ENCODE results near the gene ADD1.

The ADD1 gene

DNA sequence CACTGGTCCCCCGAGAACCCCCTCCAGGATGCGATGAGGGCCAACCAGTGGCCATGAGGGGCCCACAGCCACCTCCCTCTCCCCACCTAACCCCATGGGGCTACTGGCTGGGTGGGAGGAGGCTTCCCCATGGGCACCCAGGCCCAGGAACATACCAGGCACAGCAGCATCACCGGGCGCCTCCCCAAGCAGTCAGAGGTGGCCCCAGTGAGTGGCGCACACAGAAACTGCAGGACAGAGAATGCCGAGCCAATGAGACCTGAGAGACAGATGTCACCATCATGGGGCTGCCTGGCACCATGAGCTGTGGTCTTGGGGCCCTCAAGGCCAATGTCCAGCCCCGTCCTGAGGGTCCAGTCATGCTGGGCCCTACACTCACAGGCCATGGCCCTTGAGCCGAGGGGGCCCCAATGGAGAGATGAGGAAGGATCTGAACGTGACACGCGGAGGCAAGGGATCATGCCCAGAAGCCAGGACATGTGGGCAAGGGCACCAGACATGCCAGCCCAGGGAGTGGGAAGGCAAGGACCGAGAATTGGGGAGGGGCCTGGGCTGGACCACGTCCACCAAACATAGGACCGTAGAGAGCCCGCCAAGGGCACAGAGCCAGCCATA lies 89.4 kb downstream of the ADD1 start:
- H2BK120ac ChIP-seq (ENCODE audit: low read depth, low read length), result no peak overlapping the region
- no peaks in the 10 kb centered on the region for H3K27me3 ChIP-seq (ENCODE audit: insufficient read depth, low read length, poor library complexity)
- peaks cover 2% of the 10 kb centered on the region for H3K4me1 ChIP-seq (ENCODE audit: control insufficient read depth, low read depth, low read length)
- DNase-seq, result no peak
- H3K27ac ChIP-seq (ENCODE audit: low read depth, low read length), result no peak overlapping the region
- H3K18ac ChIP-seq (ENCODE audit: low read length), result no peak overlapping the region
- H3K23ac ChIP-seq (ENCODE audit: low read length), result no peak overlapping the region
- H3K79me2 ChIP-seq (ENCODE audit: control insufficient read depth, insufficient read depth, low read length), result peaks cover 4% of the 10 kb centered on the region
- H4K5ac ChIP-seq (ENCODE audit: low read length), result no peak overlapping the region
- peak overlapping the region; percentile 7 for H3K9ac ChIP-seq (ENCODE audit: low read length)
- no peak overlapping the region for H3K4me2 ChIP-seq (ENCODE audit: low read length)
- no peak overlapping the region for H4K8ac ChIP-seq (ENCODE audit: low read depth, low read length)
- peak overlapping the region; percentile 69 for H3K56ac ChIP-seq (ENCODE audit: low read length)
- WGBS (ENCODE audit: extremely low coverage, insufficient coverage, low lambda C conversion rate), result no CpG with 5 or more reads among the region's 15 CpGs
- H3K4me3 ChIP-seq (ENCODE audit: low read length), result no peak overlapping the region
- H2BK15ac ChIP-seq (replicated peaks; ENCODE audit: low read depth), result no peak overlapping the region
- H3K4ac ChIP-seq (ENCODE audit: low read depth, low read length), result no peak overlapping the region
- H2BK5ac ChIP-seq (ENCODE audit: low read length), result no peak overlapping the region
- H2AK5ac ChIP-seq (ENCODE audit: low read length), result no peak overlapping the region
- H3K36me3 ChIP-seq (ENCODE audit: control insufficient read depth, insufficient read depth, low read length), result peaks cover 5% of the 10 kb centered on the region
- H3K79me1 ChIP-seq (ENCODE audit: low read length), result peaks cover 11% of the 10 kb centered on the region

DNA sequence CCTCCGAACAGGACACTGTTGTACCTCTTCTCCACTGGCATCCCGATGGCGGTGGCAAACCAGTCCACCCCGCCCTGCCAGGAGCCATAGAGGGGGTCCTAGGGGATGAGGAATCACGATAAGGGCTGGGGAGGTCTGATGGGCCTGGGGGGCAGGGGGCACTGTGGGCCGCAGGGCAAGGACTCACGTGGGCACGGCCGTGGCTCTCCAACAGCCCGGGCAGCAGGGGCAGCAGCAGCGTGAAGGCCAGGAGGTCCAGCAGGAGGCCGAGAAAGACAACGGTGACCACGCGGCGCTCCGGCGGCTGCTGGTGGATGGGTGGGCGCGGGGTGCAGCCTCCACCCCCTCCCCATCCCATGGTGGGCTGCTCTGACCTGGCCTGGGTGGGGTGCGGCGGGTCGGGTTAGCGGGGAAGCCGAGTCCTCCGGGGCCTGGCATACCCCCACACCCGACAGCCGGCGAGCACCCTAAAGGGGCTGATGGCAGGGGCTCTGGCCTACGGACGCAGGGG lies 90.0 kb downstream of the ADD1 start:
- DNase-seq, result no peak
- H3K4ac ChIP-seq (ENCODE audit: low read depth, low read length), result peak overlapping the region; percentile 18
- no peak overlapping the region for H2BK15ac ChIP-seq (replicated peaks; ENCODE audit: low read depth)
- no peak overlapping the region for H4K8ac ChIP-seq (ENCODE audit: low read depth, low read length)
- no peak overlapping the region for H2BK120ac ChIP-seq (ENCODE audit: low read depth, low read length)
- peaks cover 2% of the 10 kb centered on the region for H3K4me1 ChIP-seq (ENCODE audit: control insufficient read depth, low read depth, low read length)
- peak overlapping the region; percentile 53 for H3K4me3 ChIP-seq (ENCODE audit: low read length)
- no peak overlapping the region for H2BK5ac ChIP-seq (ENCODE audit: low read length)
- H3K79me1 ChIP-seq (ENCODE audit: low read length), result peaks cover 11% of the 10 kb centered on the region
- no peak overlapping the region for H2AK5ac ChIP-seq (ENCODE audit: low read length)
- H3K18ac ChIP-seq (ENCODE audit: low read length), result peak overlapping the region; percentile 19
- peak overlapping the region; percentile 69 for H3K56ac ChIP-seq (ENCODE audit: low read length)
- H3K79me2 ChIP-seq (ENCODE audit: control insufficient read depth, insufficient read depth, low read length), result peaks cover 4% of the 10 kb centered on the region
- H4K5ac ChIP-seq (ENCODE audit: low read length), result no peak overlapping the region
- H3K27me3 ChIP-seq (ENCODE audit: insufficient read depth, low read length, poor library complexity), result no peaks in the 10 kb centered on the region
- H3K36me3 ChIP-seq (ENCODE audit: control insufficient read depth, insufficient read depth, low read length), result peaks cover 5% of the 10 kb centered on the region
- no CpG with 5 or more reads among the region's 31 CpGs for WGBS (ENCODE audit: extremely low coverage, insufficient coverage, low lambda C conversion rate)
- H3K4me2 ChIP-seq (ENCODE audit: low read length), result peak overlapping the region; percentile 64
- peak overlapping the region; percentile 70 for H3K9ac ChIP-seq (ENCODE audit: low read length)
- no peak overlapping the region for H3K23ac ChIP-seq (ENCODE audit: low read length)
- no peak overlapping the region for H3K27ac ChIP-seq (ENCODE audit: low read depth, low read length)

DNA sequence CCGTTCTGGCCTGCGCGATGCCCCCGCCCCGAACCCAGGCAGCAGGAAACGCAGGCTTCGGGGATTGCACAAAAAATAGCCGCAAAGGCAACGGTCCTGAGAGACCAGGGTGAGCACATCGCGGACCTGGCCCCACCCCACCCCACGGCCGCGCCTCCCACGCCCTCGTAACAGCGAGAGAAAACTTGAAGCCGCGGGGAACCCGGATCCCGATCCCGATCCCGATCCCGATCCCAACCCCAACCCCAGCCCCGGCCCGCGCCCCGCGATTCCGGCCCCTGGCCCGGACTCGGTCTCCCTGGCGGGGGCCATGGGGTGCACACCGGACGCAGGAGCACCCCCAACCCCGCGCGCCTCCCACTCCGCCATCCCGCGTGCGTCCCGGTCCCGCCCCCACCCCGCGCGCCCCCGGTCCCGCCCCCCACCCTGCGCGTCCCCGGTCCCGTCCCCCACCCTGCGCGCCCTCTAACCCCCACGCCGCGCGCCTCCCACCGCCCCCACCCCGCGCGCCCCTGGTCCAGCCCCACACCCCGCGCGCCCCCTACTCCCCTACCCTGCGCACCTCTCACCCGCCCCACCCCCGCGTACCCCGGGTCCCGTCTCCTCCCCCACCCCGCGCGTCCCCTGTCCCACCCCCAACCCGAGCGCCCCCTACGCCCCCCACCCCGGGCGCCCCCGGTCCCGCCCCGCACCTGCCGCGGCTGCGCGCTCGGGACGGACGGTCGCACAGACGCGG lies 90.6 kb downstream of the ADD1 start:
- H3K23ac ChIP-seq (ENCODE audit: low read length), result no peak overlapping the region
- no peak overlapping the region for H4K5ac ChIP-seq (ENCODE audit: low read length)
- H3K4me1 ChIP-seq (ENCODE audit: control insufficient read depth, low read depth, low read length), result peaks cover 2% of the 10 kb centered on the region
- no peak overlapping the region for H2AK5ac ChIP-seq (ENCODE audit: low read length)
- H3K79me2 ChIP-seq (ENCODE audit: control insufficient read depth, insufficient read depth, low read length), result peaks cover 4% of the 10 kb centered on the region
- no peak overlapping the region for H2BK15ac ChIP-seq (replicated peaks; ENCODE audit: low read depth)
- no peak for DNase-seq
- no peak overlapping the region for H3K27ac ChIP-seq (ENCODE audit: low read depth, low read length)
- no peak overlapping the region for H2BK120ac ChIP-seq (ENCODE audit: low read depth, low read length)
- peak overlapping the region; percentile 69 for H3K56ac ChIP-seq (ENCODE audit: low read length)
- no peak overlapping the region for H2BK5ac ChIP-seq (ENCODE audit: low read length)
- peak overlapping the region; percentile 58 for H3K4me2 ChIP-seq (ENCODE audit: low read length)
- H3K9ac ChIP-seq (ENCODE audit: low read length), result peak overlapping the region; percentile 70
- H3K36me3 ChIP-seq (ENCODE audit: control insufficient read depth, insufficient read depth, low read length), result peaks cover 7% of the 10 kb centered on the region
- peak overlapping the region; percentile 53 for H3K4me3 ChIP-seq (ENCODE audit: low read length)
- peak overlapping the region; percentile 19 for H3K18ac ChIP-seq (ENCODE audit: low read length)
- no peaks in the 10 kb centered on the region for H3K27me3 ChIP-seq (ENCODE audit: insufficient read depth, low read length, poor library complexity)
- no peak overlapping the region for H4K8ac ChIP-seq (ENCODE audit: low read depth, low read length)
- H3K79me1 ChIP-seq (ENCODE audit: low read length), result peaks cover 11% of the 10 kb centered on the region
- WGBS (ENCODE audit: extremely low coverage, insufficient coverage, low lambda C conversion rate), result no CpG with 5 or more reads among the region's 93 CpGs
- peak overlapping the region; percentile 39 for H3K4ac ChIP-seq (ENCODE audit: low read depth, low read length)

DNA sequence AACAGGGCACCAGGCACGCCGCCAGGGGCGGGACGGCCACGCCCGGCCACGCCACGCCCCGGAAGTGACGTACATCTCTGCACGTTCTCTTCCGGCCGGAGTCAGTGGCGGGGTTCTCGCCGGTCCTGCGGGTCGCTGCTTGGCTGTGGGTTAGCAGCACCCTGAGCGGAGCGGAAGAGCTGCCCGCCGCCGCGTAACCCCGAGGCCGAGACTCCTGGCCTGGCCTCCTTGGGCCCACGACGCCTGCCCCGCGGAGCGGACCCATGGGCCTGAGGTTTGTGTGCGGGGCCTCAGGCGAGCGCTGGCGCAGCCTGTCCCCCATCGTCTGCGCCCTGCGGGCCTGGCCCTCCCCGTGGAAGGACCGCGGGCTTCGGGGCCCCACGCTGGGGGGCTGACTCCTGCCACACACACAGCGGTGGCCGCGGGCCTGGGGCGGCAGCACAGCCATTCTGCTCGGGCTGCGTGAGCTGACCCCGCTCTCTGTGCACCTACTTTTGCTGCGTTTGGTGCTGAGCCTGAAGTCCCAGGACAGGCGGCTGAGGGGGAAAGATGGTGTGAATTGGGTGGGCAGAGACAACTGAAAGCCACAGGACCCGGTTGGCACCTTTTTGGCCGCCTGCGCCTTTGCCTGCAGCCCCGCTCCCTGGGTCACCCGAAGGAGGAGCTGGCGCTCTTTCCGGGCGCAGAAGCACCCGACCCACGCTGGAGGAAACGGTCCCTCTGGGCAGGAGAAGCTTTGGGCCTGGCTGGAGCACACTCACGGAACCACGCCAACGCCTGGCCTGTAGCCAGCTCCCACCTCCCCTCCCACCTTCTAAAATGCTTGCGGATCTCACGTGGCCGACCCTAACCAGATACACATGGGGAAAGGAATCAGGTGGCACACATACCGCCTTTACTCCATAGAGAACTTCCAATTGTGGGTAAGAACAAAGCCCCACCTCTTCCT lies 91.4 kb downstream of the ADD1 start:
- H3K23ac ChIP-seq (ENCODE audit: low read length), result peak overlapping the region; percentile 96
- no peak overlapping the region for H4K8ac ChIP-seq (ENCODE audit: low read depth, low read length)
- no peak overlapping the region for H3K27ac ChIP-seq (ENCODE audit: low read depth, low read length)
- DNase-seq, result peak; percentile 91
- no peak overlapping the region for H2AK5ac ChIP-seq (ENCODE audit: low read length)
- no peak overlapping the region for H2BK5ac ChIP-seq (ENCODE audit: low read length)
- H4K5ac ChIP-seq (ENCODE audit: low read length), result no peak overlapping the region
- peak overlapping the region; percentile 86 for H3K4me3 ChIP-seq (ENCODE audit: low read length)
- H3K36me3 ChIP-seq (ENCODE audit: control insufficient read depth, insufficient read depth, low read length), result peaks cover 9% of the 10 kb centered on the region
- H3K79me2 ChIP-seq (ENCODE audit: control insufficient read depth, insufficient read depth, low read length), result peaks cover 4% of the 10 kb centered on the region
- peaks cover 2% of the 10 kb centered on the region for H3K4me1 ChIP-seq (ENCODE audit: control insufficient read depth, low read depth, low read length)
- no peak overlapping the region for H2BK15ac ChIP-seq (replicated peaks; ENCODE audit: low read depth)
- H2BK120ac ChIP-seq (ENCODE audit: low read depth, low read length), result no peak overlapping the region
- no peaks in the 10 kb centered on the region for H3K27me3 ChIP-seq (ENCODE audit: insufficient read depth, low read length, poor library complexity)
- peak overlapping the region; percentile 97 for H3K56ac ChIP-seq (ENCODE audit: low read length)
- peak overlapping the region; percentile 81 for H3K4me2 ChIP-seq (ENCODE audit: low read length)
- H3K79me1 ChIP-seq (ENCODE audit: low read length), result peaks cover 11% of the 10 kb centered on the region
- H3K18ac ChIP-seq (ENCODE audit: low read length), result peak overlapping the region; percentile 22
- no peak overlapping the region for H3K4ac ChIP-seq (ENCODE audit: low read depth, low read length)
- H3K9ac ChIP-seq (ENCODE audit: low read length), result peak overlapping the region; percentile 92
- WGBS (ENCODE audit: extremely low coverage, insufficient coverage, low lambda C conversion rate), result no CpG with 5 or more reads among the region's 70 CpGs

DNA sequence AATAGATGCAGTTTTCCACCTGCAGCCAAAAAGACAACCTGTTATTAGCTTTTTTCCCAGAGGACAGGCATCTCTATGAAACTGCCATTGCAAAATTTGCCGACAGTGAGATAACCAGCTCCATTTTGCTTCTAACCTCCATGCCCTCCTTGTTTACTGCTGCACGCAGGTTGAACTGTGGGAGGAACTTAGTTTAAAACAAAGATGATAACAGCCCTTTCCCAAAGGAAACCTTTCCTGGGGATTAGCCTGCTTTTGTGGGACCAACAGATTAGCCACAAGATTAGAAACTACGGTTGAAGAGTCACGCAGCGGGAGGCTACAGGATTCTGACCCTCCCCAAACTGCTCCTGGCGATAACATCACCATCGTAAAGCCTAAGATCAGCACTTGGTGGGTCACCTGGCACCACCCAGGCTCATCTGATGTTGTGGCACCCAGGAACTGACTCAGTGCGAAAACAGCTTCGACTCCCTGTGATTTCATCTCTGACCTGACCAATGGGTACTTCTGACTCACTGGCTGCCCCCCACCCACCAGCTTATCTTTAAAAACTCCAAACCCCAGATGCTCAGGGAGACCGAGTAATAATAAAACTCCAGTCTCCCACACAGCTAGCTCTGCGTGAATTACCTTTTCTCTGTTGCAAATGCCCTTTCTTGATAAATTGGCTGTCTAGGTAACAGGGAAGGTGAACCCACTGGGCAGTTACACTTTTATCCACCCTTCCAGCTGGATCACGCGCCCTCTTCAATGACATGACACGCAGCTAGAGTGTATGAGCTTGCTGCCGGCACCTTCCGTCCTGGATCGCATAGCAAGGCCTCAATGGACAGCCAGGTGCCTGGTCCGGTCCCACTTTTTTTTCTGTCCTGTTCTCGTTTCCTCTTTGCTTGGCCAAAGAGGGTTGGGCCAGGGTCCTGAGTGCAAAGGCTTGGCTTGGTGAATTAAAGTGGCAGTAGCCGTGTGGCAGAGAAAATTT lies 92.4 kb downstream of the ADD1 start:
- H3K4ac ChIP-seq (ENCODE audit: low read depth, low read length), result no peak overlapping the region
- H2BK15ac ChIP-seq (replicated peaks; ENCODE audit: low read depth), result no peak overlapping the region
- no peak overlapping the region for H4K8ac ChIP-seq (ENCODE audit: low read depth, low read length)
- H4K5ac ChIP-seq (ENCODE audit: low read length), result no peak overlapping the region
- H3K4me1 ChIP-seq (ENCODE audit: control insufficient read depth, low read depth, low read length), result peaks cover 2% of the 10 kb centered on the region
- H3K27me3 ChIP-seq (ENCODE audit: insufficient read depth, low read length, poor library complexity), result no peaks in the 10 kb centered on the region
- H3K18ac ChIP-seq (ENCODE audit: low read length), result no peak overlapping the region
- H3K27ac ChIP-seq (ENCODE audit: low read depth, low read length), result no peak overlapping the region
- no CpG with 5 or more reads among the region's 20 CpGs for WGBS (ENCODE audit: extremely low coverage, insufficient coverage, low lambda C conversion rate)
- peak overlapping the region; percentile 92 for H3K9ac ChIP-seq (ENCODE audit: low read length)
- no peak overlapping the region for H3K23ac ChIP-seq (ENCODE audit: low read length)
- H3K56ac ChIP-seq (ENCODE audit: low read length), result peak overlapping the region; percentile 97
- no peak overlapping the region for H2BK5ac ChIP-seq (ENCODE audit: low read length)
- H3K36me3 ChIP-seq (ENCODE audit: control insufficient read depth, insufficient read depth, low read length), result peaks cover 18% of the 10 kb centered on the region
- no peak for DNase-seq
- peaks cover 11% of the 10 kb centered on the region for H3K79me1 ChIP-seq (ENCODE audit: low read length)
- H3K4me3 ChIP-seq (ENCODE audit: low read length), result no peak overlapping the region
- H2AK5ac ChIP-seq (ENCODE audit: low read length), result no peak overlapping the region
- H2BK120ac ChIP-seq (ENCODE audit: low read depth, low read length), result no peak overlapping the region
- peaks cover 4% of the 10 kb centered on the region for H3K79me2 ChIP-seq (ENCODE audit: control insufficient read depth, insufficient read depth, low read length)
- H3K4me2 ChIP-seq (ENCODE audit: low read length), result peak overlapping the region; percentile 25

All from mesendoderm (in vitro differentiated cells).